CD1c-positive myeloid dendritic cell (primary cell): ENCODE results near the gene OSBPL10.

Experiments
- DNase-seq: peaks from one replicate; pipeline ENCODE4 v3.0.0-alpha.2; 2016; ENCODE audit errors: extremely low spot score

OSBPL10 gene

DNA sequence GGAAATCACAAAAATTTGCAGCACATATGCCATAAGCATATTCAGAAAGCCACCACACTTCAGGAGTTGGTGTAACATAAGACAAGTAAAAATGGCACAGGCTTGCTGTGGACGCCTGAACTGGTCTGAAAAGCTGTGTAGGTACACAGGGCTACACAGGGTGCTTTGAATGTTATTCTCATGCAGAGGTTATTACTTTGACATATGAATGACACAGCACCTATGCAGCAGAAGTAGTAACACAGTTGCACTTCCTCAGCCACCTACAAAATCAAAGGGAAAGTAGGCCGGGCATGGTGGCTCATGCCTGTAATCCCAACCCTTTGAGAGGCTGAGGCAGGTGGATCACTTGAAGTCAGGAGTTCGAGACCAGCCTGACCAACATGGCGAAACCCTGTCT is 54.5 kb downstream of the OSBPL10 start:
- DNase-seq = no peak

DNA sequence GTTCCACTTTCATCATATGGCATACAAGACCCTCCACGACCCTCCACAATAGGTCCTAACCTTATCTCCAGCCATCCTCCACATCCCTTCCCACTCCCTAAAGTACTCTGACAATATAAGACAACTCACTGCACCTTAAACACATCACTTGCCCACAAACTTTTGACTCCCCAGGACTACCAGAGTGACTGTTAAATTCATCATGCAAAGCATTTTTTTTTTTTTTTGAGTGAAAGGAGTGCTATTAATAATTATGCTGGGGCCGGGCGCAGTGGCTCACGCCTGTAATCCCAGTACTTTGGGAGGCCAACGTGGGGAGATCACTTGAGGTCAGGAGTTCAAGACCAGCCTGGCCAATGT is 55.8 kb downstream of the OSBPL10 start:
- no peak for DNase-seq

DNA sequence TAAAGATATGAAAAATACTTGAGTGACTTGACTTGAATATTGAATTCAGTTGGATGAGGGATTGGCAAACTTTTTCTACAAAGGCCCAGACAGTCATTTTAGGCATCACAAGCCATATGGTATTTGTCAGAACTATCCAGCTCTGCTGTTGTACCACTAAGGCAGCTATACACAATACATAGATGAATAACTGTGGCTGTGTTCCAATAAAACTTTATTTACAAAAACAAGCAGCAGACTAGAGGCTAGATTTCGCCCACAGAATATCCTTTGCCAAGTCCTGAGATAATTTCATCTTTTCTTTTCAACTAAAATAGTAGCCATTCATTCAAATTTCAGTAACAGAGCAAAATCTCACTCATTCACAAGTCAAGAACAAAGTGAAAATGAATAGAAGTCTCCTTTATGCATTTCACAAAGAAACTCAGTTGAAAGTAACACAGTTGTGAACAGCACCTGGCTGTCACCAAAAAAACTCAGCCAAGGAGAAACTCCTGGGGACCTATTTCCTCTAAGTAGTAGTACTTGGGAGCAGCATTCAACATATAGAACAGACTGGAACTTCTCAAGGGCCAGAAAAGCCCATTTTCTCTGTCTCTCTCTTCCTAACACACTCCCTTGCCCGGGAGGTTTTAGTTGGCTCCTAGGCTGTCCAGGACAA is 56.3 kb downstream of the OSBPL10 start:
- DNase-seq = no peak

DNA sequence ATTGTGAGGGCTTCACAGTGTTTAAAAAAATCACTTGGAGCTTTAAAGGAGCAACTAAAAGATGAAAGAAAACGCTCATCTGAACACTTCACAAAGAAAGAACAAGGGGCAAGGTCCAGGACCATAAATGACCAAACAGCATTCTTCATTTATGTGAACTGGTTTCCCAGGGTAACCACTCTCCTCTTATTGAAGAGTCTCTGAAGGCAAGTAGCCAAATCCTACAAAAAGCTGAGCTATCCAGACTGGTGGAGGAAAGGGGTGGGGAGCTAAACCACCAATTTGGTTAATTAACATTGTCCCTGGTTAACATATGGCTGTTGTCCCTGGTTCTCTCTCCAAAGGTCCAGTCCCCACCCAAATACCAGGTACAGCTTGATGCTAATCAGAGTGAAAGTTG is 58.1 kb downstream of the OSBPL10 start:
- DNase-seq = no peak

DNA sequence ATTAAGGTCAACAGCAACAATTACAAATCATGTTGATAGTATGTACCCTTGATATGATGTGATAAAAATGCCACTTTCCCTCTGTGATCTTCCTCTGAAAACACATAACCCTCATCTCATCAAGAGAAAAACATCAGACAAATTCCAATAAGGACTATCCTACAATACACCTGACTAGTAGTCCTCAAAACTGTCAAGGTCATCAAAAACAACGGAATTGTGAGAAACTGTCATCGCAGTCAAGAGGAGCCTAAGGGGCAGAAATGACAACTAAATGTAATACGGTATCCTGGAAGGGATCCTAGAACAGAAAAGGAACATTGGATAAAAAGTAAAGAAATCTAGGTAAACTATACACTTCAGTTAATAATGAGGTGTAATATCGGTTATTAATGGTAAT is 59.2 kb downstream of the OSBPL10 start:
- DNase-seq = no peak

DNA sequence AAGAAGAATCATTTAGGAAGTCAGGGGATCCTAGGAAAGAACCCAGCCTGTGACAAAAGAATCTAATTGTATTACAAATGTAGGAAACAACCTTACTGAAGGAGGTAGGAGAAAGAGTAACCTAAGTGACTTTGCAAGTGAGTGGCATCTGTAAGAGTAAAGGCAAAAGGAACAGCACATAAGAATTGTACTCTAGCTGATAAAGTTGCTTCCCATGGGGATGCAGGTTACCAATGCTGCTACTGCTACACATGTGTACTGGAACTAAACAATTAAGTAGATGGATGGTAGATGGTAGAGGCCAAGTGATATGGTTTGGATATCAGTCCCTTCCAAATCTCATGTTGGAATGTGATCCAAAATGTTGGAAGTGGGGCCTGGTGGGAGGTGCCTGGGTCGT is 60.8 kb downstream of the OSBPL10 start:
- DNase-seq = no peak

DNA sequence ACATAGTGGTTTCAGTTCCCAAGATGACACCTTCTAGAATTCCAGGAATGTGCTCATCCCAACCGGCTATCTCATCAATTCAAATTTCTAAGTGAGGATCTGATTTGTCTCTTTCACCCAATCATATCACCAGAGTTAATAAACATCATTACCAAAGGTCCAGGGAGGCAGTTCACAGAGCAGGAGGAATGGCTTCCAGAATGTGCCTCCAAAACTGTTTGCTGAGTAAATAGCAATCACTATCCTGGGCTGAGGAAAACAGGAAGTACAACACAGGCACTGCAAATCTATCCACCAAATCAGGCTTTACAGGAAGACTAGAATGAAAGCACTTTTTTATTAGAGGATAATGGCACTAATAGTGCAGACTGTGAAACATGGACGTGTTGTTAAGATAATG is 61.5 kb downstream of the OSBPL10 start:
- DNase-seq = no peak

DNA sequence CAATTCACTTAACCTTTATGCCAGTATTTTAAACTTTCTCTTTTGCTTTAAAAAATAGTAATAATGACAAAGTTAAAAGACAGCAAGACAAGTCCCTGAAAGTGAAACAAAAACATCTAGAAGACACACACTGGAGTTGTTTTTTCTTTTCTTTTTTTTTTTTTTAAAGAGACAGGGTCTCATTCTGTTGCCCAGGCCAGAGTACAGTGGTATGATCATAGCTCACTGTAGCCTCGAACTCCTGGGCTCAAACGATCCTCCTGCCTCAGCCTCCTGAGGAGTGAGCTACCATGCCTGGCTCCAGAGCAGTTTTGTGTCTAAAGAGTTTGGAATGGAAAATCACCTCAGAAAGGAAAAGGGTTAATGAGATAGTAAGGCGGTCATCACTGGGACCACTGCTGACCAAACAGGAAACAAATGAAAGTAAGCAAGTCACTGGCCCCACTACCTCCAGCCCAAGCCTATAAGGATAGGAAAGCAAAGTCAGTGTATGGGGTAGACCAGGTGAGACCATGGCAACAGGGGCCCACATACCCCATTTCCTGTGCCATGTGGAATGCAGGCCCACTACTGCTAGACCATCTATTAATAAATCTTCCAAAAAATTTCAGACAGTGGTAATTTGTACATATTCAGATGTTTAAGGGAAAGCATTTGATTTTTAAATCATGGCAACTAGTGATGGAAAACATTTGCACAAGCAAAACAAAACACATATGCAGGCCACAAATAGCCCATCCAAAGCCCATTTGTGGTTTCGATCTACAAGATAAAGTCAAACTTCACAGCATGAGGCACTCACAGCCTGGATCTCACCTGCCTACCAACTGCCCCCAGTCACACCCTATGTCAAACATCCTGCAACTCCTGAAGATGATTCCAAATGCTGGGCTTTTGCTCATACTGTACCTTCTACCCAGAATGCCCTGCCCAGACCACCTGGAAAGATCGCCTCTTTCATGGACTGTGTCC is 62.6 kb downstream of the OSBPL10 start:
- DNase-seq = no peak

DNA sequence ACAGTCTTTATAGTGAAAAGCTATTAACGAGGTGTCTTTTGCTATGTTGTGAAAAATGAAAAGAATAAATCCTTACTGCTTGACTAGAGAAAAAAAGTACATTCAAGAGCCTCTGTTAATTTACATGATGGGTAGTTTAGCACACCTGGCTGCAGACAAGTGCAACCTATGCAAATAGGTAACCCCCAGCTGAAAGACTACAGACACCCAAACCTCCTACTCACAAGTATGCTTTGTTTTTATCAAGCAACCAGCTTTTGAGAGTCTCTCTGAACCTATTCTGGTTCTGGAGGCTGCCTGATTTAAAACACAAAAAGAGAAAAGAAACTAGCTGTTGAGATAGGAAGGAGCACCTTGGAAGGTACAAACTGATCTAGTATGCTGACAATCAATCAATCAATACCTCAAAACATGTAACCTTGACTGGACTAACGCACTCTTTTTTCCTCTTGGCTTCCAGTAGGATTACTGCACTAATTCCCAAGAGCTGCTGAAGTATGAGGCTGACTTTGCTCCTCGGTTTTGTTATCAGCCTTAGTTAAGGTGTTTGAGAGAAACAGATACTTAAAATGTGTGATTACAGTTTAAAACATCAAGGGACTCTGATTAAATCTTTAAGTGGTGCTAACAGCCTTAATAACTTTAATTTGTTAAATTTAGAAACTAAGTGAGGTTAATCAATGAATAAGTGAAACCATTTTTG is 63.6 kb downstream of the OSBPL10 start:
- no peak for DNase-seq

DNA sequence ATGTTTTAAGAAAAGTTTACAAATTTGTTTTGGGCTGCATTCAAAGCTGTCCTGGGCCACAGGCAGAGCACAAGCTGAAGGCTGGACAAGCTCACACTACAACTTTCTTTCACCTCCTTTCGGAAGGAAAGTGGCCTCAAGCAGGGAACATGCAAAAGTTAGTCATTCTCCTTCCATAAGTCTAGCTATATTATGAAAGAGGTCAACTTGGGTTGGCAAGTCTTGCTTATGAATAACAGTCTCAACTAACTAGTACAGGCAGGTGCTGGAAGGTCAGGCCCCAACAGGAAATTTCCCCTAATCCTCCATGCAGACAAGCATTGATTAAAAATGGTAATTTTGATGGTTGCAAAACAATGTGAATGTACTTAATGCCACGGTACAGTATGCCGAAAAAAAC is 69.4 kb downstream of the OSBPL10 start:
- no peak for DNase-seq

DNA sequence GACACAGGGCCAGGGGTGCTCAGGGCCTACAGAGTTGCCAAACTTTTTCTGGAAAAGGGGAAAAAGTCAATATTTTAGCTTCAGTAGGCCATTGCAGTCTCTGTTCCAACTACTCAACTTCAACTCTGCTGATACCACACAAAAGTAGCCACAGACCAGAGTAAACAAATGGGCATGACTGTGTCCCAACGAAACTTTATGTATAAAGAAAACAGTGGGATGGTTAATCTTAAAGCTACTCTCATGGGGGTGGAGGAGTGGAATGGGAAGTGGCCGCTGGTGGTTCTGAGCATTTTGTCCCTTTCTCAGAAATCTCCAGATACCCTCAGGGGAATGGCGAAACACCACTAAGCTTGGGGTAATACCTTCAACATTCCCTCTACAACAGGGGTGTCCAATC is 69.9 kb downstream of the OSBPL10 start:
- DNase-seq = no peak

DNA sequence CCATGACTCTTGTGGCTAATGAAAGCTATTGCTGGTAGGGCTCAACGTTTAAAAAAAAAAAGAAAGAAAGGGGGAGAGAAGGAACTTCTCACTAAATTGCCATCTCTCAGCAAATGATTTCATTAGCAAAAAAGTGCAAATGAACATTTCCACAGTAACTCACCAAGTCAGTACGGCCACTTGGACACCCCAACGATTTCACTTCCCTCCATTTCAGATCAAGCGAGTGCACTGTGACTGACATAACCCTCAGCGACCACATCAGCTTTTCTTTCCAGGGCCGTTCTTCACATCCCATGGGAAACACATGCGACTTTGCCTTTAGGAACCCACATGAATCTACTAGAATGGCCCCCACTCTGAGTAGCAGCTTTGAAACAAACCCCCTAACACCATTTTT is 71.6 kb downstream of the OSBPL10 start:
- no peak for DNase-seq

DNA sequence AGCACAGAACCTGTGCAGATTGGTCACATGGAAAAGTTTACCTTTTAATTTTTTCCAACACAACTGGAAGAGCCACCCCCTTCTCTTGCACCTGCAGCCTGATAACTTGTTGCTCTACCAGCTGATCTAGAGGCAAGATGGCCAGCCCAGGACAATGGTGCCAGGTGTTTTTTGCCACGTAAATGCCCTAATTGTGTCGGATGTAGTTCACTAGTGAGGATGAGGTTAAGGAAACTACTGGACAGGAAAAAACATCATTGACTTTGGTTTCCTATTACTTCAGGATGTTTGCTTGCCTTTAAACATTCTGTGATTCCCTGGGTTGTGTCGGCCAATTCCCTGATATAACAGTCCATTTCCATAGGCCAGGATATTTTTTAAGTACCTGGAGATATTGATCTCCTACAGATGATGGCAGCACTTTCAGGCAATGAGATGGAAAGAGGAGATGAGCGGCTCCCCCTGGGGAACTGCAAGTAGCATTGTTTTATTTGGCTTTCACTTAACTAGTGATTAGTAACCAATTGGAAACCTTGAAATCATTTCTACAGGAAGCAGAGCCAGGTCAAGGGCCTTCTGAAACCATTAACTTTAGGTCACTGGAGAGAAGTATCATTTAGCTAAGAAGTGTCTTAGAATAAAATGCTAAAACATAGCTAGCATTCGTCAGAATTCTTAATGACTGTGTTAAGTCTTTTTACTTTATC is 72.5 kb downstream of the OSBPL10 start:
- DNase-seq = no peak

DNA sequence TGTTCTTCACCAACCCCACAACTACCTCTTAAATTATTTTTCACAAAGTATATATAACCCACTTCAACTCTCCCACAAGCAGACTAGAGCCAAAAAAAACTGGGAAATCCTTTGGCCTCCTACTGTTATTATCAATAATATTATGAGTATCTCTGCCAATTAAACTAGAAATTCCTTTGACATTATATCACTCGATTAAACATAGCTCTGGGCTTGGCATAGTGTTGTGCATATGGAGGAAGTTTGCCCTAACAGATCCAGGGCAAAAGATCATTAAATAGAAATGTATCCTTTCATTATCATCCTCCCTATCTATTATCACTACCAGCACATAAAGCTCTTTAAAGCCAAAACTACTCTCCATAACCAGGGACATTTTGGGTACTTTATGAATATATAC is 74.9 kb downstream of the OSBPL10 start:
- DNase-seq = no peak

DNA sequence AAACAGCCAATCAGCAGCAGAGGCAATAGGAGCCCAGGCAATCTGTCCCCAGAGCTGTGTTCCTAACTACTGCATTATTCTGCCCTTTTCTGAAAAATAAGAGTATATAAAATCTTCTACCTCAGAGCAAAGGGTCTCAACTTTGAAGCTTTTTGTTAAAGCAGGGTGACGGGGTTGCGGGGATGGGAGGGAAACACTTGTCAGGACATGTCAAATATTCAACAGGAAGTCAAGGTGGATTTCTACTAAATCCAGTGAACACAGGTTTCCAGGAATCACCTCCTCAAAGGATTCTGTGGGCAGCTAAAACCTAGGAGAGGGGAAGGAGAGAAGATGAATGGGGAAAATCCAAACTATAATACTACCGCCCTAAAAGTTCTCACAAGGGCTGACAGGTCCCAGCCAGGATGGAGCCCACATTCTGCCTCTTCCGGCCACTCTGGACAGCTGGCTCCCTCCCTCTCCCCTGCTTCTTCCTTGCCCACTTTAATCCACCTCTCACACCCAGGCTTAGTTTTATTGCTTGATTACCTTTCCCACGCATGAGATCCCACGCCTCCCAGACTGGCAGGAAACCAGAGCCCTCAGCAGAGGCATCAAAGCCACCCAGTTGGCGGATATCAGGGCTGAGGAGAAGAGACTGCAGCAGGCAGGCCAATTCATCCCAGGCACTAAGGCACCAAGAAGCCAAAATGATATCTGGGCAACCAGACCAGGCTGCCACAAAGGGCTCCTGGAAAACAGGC is 77.2 kb downstream of the OSBPL10 start:
- no peak for DNase-seq

DNA sequence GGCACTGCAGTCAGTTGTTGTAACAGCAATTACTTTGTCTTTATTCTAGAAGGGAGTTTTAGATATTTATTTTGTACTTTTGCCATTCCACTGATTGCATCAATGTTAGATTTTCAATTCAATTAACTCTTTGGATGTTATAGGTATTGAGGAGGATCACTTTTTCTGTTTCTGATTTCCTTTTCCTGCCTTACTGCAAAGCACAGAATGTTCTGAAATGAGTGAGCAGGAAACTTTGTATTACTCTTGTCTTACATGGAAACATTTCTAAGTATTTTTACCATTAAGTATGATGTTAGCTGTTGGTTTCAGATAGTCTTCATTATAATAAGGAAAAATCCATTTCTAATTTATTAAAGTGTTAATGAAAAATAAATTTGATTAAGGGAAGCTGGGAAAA is 80.5 kb downstream of the OSBPL10 start:
- no peak for DNase-seq

DNA sequence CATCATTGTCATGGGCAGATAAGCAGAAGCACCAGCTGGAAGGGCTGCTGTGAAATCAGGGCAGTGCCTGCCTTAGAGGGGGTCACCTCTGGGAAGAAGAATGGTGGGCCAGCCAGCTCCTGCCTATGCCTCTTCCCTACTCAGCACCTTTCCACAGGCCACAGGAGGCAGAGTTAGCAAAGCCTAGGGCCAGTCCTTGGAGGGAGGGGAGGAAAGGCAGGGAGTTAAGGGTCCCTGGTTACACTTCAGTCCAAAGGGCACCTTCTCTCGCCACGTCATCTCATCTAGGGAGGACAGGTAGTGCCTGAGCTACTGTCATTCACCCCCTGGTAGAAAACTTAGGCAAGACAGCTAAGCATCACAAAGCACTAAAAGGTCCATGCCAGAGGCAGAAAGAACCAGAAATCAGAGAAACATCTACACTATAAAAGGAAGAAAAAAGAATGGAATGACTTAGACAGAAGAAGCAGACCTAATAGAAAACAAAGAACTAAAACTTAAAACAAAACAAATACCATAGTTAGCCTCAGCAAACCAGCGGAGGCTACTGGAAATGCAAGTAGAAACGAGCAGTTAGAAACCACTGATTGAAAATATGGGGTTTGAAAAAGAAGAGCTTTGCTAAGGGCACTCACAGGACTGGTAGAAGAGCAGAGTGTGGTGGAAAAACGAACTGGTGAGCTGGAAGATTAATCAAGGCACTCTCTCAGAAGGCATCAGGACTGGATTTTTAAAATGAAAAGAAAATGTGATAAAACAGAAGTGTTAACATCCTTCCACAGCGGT is 84.2 kb downstream of the OSBPL10 start:
- DNase-seq = no peak

DNA sequence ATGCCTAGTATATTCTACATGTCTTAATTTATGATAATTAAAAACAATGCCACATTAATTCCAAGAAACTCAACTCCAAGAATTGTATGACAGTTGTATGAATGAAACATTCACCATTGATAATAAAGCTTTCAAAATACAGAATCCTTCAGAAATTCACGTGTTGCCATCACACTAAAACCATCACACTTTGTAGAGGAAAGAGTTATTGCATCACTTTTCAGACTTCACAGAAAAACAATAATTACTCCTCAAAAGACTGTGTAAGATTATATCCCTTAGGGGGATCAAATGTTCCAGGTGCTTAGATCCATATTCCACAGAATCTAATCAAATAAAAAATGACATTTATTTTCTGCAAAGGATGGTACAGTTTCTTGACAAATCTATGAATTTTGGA is 85.0 kb downstream of the OSBPL10 start:
- DNase-seq = no peak

DNA sequence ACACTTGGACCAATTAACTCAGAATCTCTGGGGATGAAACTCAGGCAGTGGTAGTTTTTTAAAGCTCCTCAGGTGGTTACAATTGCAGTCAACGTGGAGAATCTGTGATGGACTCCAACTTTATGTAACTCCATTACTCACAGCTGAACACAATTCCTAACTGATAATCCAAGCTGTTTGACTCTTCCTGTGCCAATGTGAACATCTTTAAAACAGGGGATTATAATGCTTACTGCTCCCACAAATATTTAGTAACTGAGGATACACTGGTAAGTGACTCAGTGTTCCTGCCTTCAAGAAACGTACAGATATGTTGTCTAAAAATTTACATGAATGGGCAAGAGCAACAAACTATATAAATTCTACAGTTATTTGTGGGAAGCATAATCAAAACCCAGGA is 85.6 kb downstream of the OSBPL10 start:
- DNase-seq = no peak

DNA sequence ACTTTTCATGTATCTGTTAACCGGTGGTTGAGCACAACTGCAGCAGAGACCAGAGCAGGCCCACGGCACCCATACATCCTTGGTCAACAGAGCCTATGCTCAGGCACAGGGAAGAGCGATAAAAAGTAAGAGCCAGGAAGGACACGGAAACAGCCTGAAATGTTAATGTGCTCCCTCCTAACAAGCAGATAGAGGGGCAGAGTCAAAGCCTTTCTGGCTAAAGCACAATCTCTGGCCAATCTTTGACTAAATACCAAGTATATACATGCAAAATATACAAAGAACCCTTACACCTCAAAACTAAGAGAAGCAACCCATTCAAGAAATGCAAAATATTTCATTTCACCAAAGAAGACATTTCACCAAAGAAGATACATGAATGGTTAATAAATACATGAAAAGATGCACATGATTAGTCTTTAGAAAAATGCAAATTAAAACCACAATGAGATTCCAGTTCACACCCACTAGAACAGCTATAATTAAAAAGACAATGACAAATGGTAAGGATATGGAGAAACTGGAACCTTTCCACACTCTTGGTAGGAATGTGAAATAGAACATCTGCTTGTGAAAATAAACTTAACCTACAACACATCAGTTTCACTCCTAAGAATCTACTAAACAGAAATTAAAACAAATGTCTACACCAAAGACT is 88.0 kb downstream of the OSBPL10 start:
- DNase-seq = no peak
